Ishikawa (cell line): ENCODE measurements around the gene NLRP2B.
A peak's percentile ranks its signal among the peaks of the same experiment; 100 is the strongest.

Experiments
- CEBPB ChIP-seq: IDR thresholded peaks from 2 replicates; pipeline ENCODE4 v1.6.1; 2012
- CREB1 ChIP-seq: IDR thresholded peaks from 2 replicates; pipeline ENCODE4 v1.6.1; 2012; ENCODE audit warnings: low read depth
- EGR1 ChIP-seq: IDR thresholded peaks from 2 replicates; pipeline ENCODE4 v1.6.1; 2012
- EP300 ChIP-seq: IDR thresholded peaks from 2 replicates; pipeline ENCODE4 v1.6.1; 2012; ENCODE audit warnings: borderline replicate concordance
- FOXM1 ChIP-seq: IDR thresholded peaks from 2 replicates; pipeline ENCODE4 v1.6.1; 2012; ENCODE audit warnings: low read depth, borderline replicate concordance
- MAX ChIP-seq: IDR thresholded peaks from 2 replicates; pipeline ENCODE4 v1.6.1; 2012
- NFIC ChIP-seq: IDR thresholded peaks from 2 replicates; pipeline ENCODE4 v1.6.1; 2012
- RAD21 ChIP-seq: IDR thresholded peaks from 2 replicates; pipeline ENCODE4 v1.6.1; 2012; ENCODE audit warnings: low read depth
- REST ChIP-seq: IDR thresholded peaks from 2 replicates; pipeline ENCODE4 v1.6.1; 2012; ENCODE audit warnings: low read depth, mild to moderate bottlenecking
- TAF1 ChIP-seq: IDR thresholded peaks from 2 replicates; pipeline ENCODE4 v1.6.1; 2012; ENCODE audit warnings: low read depth, mild to moderate bottlenecking
- TCF12 ChIP-seq: IDR thresholded peaks from 2 replicates; pipeline ENCODE4 v1.6.1; 2012; ENCODE audit warnings: low read depth
- TEAD4 ChIP-seq: IDR thresholded peaks from 2 replicates; pipeline ENCODE4 v1.6.1; 2012
- USF1 ChIP-seq: IDR thresholded peaks from 2 replicates; pipeline ENCODE4 v1.6.1; 2012
- YY1 ChIP-seq: IDR thresholded peaks from 2 replicates; pipeline ENCODE4 v1.6.1; 2012; ENCODE audit warnings: low read depth
- ZBTB7A ChIP-seq: IDR thresholded peaks from 2 replicates; pipeline ENCODE4 v1.6.1; 2012; ENCODE audit warnings: low read depth

Gene NLRP2B

GRCh38 chrX:57675320-57675719, 4.7 kb downstream of the NLRP2B start:
- TF ChIP-seq TCF12 (no peak), NFIC (no peak), TEAD4 (no peak), EP300 (no peak), RAD21 (no peak), REST (no peak), ZBTB7A (no peak), MAX (no peak), EGR1 (no peak), CREB1 (no peak), YY1 (no peak), TAF1 (no peak), CEBPB (no peak), FOXM1 (no peak), USF1 (no peak)

- TF ChIP-seq TAF1 (no peak), MAX (no peak), USF1 (no peak), ZBTB7A (no peak), NFIC (no peak), TCF12 (no peak), EGR1 (no peak), TEAD4 (no peak), CREB1 (no peak), REST (no peak), EP300 (no peak), YY1 (no peak)
Observed at GRCh38 chrX:57674861-57675260, 5.2 kb downstream of the NLRP2B start.

- no peak for TF ChIP-seq CREB1
- TF ChIP-seq REST, result peak; percentile 54; the same call in 1 of the 2 replicates
- TF ChIP-seq TEAD4, result no peak
- no peak for TF ChIP-seq MAX
- no peak for TF ChIP-seq NFIC
- TF ChIP-seq ZBTB7A, result no peak
- no peak for TF ChIP-seq CEBPB
- no peak for TF ChIP-seq YY1
Observed at GRCh38 chrX:57669961-57670360, 10.1 kb downstream of the NLRP2B start.

GRCh38 chrX:57667010-57667409, 13.1 kb downstream of the NLRP2B start:
- TF ChIP-seq CREB1 (no peak), REST (no peak), EGR1 (no peak), CEBPB (no peak), USF1 (no peak), YY1 (no peak), MAX (no peak), ZBTB7A (no peak), FOXM1 (no peak), RAD21 (no peak), NFIC (no peak), TAF1 (no peak), TEAD4 (no peak), TCF12 (no peak), EP300 (no peak)
